ENCODE measurements around the gene NXPH2.
"Not testable (repeated sequence)": the region's sequence is repeated elsewhere in the genome, so short reads cannot be mapped to it uniquely, and the experiment has no call there.

NXPH2 gene

DNA sequence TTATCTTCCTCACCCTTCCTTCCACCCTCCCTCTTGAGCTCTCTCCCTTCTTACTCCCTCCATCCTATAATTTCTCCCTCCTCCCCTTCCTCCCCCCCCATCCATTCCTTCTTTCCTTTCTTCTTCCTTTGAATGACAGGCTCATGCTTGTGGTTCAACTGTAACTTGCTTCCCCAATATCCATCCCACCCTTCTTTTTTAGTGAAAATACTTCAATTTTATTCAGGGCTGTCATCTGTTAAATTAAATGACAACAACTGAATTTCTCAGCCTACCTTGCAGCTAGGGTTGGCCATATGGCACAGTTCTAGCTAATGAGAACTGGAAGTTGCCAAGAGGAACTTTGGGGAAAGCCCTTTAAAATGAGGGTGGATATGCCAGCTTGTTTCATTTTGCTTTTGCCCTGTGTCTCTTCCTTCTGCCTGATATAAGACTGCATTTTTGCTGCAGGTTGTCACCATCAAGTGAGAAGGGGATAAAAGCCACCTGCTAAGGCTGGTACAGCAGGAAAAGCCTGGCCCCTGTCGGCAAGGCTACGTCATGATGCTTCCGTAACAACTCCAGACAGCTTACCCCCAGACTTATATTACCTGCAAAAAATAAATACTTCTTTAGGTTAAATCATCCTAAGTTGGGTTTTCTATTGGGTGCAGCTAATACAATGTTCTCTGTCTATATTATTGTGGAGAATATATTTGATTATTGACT, 121.8 kb downstream of the NXPH2 start:
- in situ Hi-C loops (cut with HindIII; ENCODE audit: low sequenced_read_pairs): no loop called here
- no peak for DNase-seq (ENCODE audit: low read depth, low spot score)
- H3K4me3 ChIP-seq (ENCODE audit: low read depth, low read length): no peak overlapping the region
- no peak for TF ChIP-seq CTCF (IDR thresholded peaks at IDR 0.05; ENCODE audit: low read depth, low read length)

- in situ Hi-C loops (cut with HindIII; ENCODE audit: low sequenced_read_pairs): no loop called here
- no peak for DNase-seq (ENCODE audit: low read depth, low spot score)
- no peak overlapping the region for H3K4me3 ChIP-seq (ENCODE audit: low read depth, low read length)
- TF ChIP-seq CTCF (IDR thresholded peaks at IDR 0.05; ENCODE audit: low read depth, low read length): no peak
These were observed 126.0 kb downstream of the NXPH2 start for GRCh38 chr2:138654146-138654545.

GRCh38 chr2:138652378-138652777, 127.8 kb downstream of the NXPH2 start:
- DNase-seq (ENCODE audit: low read depth, low spot score): no peak
- no peak overlapping the region for H3K4me3 ChIP-seq (ENCODE audit: low read depth, low read length)
- TF ChIP-seq CTCF (IDR thresholded peaks at IDR 0.05; ENCODE audit: low read depth, low read length): no peak
- in situ Hi-C loops (cut with HindIII; ENCODE audit: low sequenced_read_pairs): no loop called here

- DNase-seq (ENCODE audit: low read depth, low spot score): no peak
- in situ Hi-C loops (cut with HindIII; ENCODE audit: low sequenced_read_pairs): no loop called here
- H3K4me3 ChIP-seq (ENCODE audit: low read depth, low read length): no peak overlapping the region
- TF ChIP-seq CTCF (IDR thresholded peaks at IDR 0.05; ENCODE audit: low read depth, low read length): no peak
These were observed 130.6 kb downstream of the NXPH2 start for GRCh38 chr2:138649571-138649970.

- in situ Hi-C loops (cut with HindIII; ENCODE audit: low sequenced_read_pairs): no loop called here
- DNase-seq (ENCODE audit: low read depth, low spot score): no peak
- H3K4me3 ChIP-seq (ENCODE audit: low read depth, low read length): no peak overlapping the region
- no peak for TF ChIP-seq CTCF (IDR thresholded peaks at IDR 0.05; ENCODE audit: low read depth, low read length)
These were observed 131.6 kb downstream of the NXPH2 start for GRCh38 chr2:138648606-138649005.

- in situ Hi-C loops (cut with HindIII; ENCODE audit: low sequenced_read_pairs); DNase-seq (ENCODE audit: low read depth, low spot score); H3K4me3 ChIP-seq (ENCODE audit: low read depth, low read length): not testable (repeated sequence)
These were observed 135.4 kb downstream of the NXPH2 start for GRCh38 chr2:138644776-138645175.

- TF ChIP-seq CTCF (IDR thresholded peaks at IDR 0.05; ENCODE audit: low read depth, low read length): no peak
- in situ Hi-C loops (cut with HindIII; ENCODE audit: low sequenced_read_pairs): no loop called here
- no peak overlapping the region for H3K4me3 ChIP-seq (ENCODE audit: low read depth, low read length)
- no peak for DNase-seq (ENCODE audit: low read depth, low spot score)
These were observed 139.1 kb downstream of the NXPH2 start for GRCh38 chr2:138640921-138641676.

Measured in astrocyte of the spinal cord (primary cell).